HEK293 (cell line): Measurements from ENCODE around the gene VAMP5.
A peak's percentile ranks its signal among the peaks of the same experiment; 100 is the strongest.

ENCODE experiments used
- CTCF ChIA-PET: fragments of 350-600 bp; formaldehyde crosslinking; extraction: SDS; loops from one replicate; lab custom pipeline; 2021; ENCODE audit warnings: antibody characterized with exemption; lab: Yijun Ruan, JAX
- POLR2A ChIA-PET: fragments of 300-600 bp; formaldehyde crosslinking; extraction: SDS; loops from one replicate; lab custom pipeline; 2020; ENCODE audit warnings: antibody characterized with exemption, inconsistent platforms; lab: Yijun Ruan, JAX
- H3K27ac ChIP-seq: fragments of 200-500 bp; sonication (Bioruptor generic); 2 replicates; pipeline ENCODE4 v1.5.1; 2014; ENCODE audit warnings: low read depth, low read length, control low read depth, inconsistent platforms; ENCODE audit errors: extremely low read depth
- H3K36me3 ChIP-seq, 2 experiments: fragments of 200-500 bp in 1 of 2; sonication (Bioruptor generic) in 1 of 2; 1 replicate in 1 of 2; 2 replicates in 1 of 2; pipeline ENCODE4 v1.5.1; 2014 to 2017; ENCODE audit warnings: inconsistent platforms in 2 of 2, low read length in 2 of 2; ENCODE audit not compliant: control insufficient read depth in 2 of 2, insufficient read depth in 1 of 2
- H3K4me1 ChIP-seq: fragments of 200-500 bp; sonication (Bioruptor generic); 2 replicates; pipeline ENCODE4 v1.5.1; 2014; ENCODE audit warnings: mild to moderate bottlenecking, low read length, inconsistent platforms; ENCODE audit not compliant: control insufficient read depth, insufficient read depth
- H3K4me3 ChIP-seq: 2 replicates; pipeline ENCODE4 v1.5.1; 2011; ENCODE audit warnings: low read depth, mild to moderate bottlenecking, control low read depth, low read length, moderate library complexity
- H3K9me3 ChIP-seq: fragments of 200-500 bp; sonication (Bioruptor generic); 2 replicates; pipeline ENCODE4 v1.5.1; 2014; ENCODE audit warnings: low read depth, low read length, inconsistent platforms; ENCODE audit not compliant: control insufficient read depth, insufficient read depth
- GLI4 ChIP-seq: fragments of 450-650 bp; formaldehyde crosslinking; IDR thresholded peaks from 2 replicates; pipeline ENCODE4 v1.5.1; 2016; ENCODE audit warnings: missing biosample characterization, missing genetic modification characterization
- KLF7 ChIP-seq: fragments of 450-650 bp; formaldehyde crosslinking; IDR thresholded peaks from 2 replicates; pipeline ENCODE4 v1.5.1; 2016; ENCODE audit warnings: missing biosample characterization, missing genetic modification characterization, borderline replicate concordance
- OSR2 ChIP-seq: fragments of 450-650 bp; formaldehyde crosslinking; IDR thresholded peaks from 2 replicates; pipeline ENCODE4 v1.5.1; 2016; ENCODE audit warnings: missing biosample characterization, missing genetic modification characterization
- SP7 ChIP-seq: fragments of 450-650 bp; formaldehyde crosslinking; IDR thresholded peaks from 2 replicates; pipeline ENCODE4 v1.5.1; 2016; ENCODE audit warnings: missing biosample characterization, missing genetic modification characterization
- WT1 ChIP-seq: fragments of 450-650 bp; formaldehyde crosslinking; IDR thresholded peaks from 2 replicates; pipeline ENCODE4 v1.5.1; 2016; ENCODE audit warnings: missing biosample characterization, missing genetic modification characterization
- ZNF155 ChIP-seq: fragments of 450-650 bp; formaldehyde crosslinking; IDR thresholded peaks from 2 replicates; pipeline ENCODE4 v1.5.1; 2016; ENCODE audit warnings: missing biosample characterization, missing genetic modification characterization
- ZNF335 ChIP-seq: fragments of 450-650 bp; formaldehyde crosslinking; conservative IDR thresholded peaks from 2 replicates; pipeline ENCODE4 v1.5.1; 2016; ENCODE audit warnings: missing biosample characterization, missing genetic modification characterization
- ZNF416 ChIP-seq: fragments of 450-650 bp; formaldehyde crosslinking; IDR thresholded peaks from 2 replicates; pipeline ENCODE4 v1.5.1; 2016; ENCODE audit warnings: missing biosample characterization, missing genetic modification characterization
- ZNF426 ChIP-seq: fragments of 450-650 bp; formaldehyde crosslinking; IDR thresholded peaks from 2 replicates; pipeline ENCODE4 v1.5.1; 2017; ENCODE audit warnings: missing biosample characterization, missing genetic modification characterization, mild to moderate bottlenecking, inconsistent platforms, moderate library complexity
- ZNF654 ChIP-seq: fragments of 450-650 bp; formaldehyde crosslinking; IDR thresholded peaks from 2 replicates; pipeline ENCODE4 v1.5.1; 2016; ENCODE audit warnings: low read depth, missing biosample characterization, missing genetic modification characterization
- TF ChIP-seq, protein P1 (sequence below): fragments of 450-650 bp; formaldehyde crosslinking; IDR thresholded peaks from 2 replicates; pipeline ENCODE4 v1.5.1; 2016; ENCODE audit warnings: missing biosample characterization, missing genetic modification characterization, borderline replicate concordance
- TF ChIP-seq, protein P2 (sequence below): fragments of 450-650 bp; formaldehyde crosslinking; IDR thresholded peaks from 2 replicates; pipeline ENCODE4 v1.5.1; 2016; ENCODE audit warnings: missing biosample characterization, missing genetic modification characterization
- TF ChIP-seq, protein P3 (sequence below): fragments of 450-650 bp; formaldehyde crosslinking; IDR thresholded peaks from 2 replicates; pipeline ENCODE4 v1.5.1; 2016; ENCODE audit warnings: missing biosample characterization, missing genetic modification characterization
- TF ChIP-seq, protein P4 (sequence below): fragments of 450-650 bp; formaldehyde crosslinking; IDR thresholded peaks from 2 replicates; pipeline ENCODE4 v1.5.1; 2016; ENCODE audit warnings: missing biosample characterization, missing genetic modification characterization
- TF ChIP-seq, protein P5 (sequence below): fragments of 450-650 bp; formaldehyde crosslinking; IDR thresholded peaks from 2 replicates; pipeline ENCODE4 v1.5.1; 2016; ENCODE audit warnings: missing biosample characterization, missing genetic modification characterization

VAMP5 gene

DNA sequence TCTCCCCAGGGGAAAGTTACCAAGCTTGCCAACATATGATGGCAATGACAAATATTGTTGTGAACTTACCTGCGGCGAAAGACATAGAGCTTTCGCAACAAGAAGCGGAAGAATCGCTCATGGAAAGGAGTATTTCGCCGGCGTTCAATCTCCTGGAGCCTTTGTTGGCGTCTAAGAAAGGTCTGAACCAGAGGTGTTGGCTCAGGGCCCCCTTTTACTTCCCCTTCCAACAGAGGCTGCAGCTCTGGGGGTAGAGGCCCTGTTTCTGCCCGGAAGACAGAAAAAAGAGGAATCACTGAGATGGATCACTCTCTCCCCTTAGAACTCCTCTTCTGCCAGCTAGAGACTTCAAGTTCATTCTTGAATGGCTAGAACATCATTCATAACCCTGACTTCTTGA, 33.7 kb upstream of the VAMP5 start (continued):
- TF ChIP-seq GLI4 (tag by site-specific recombination) (no peak), ZNF155 (tag by site-specific recombination) (no peak), OSR2 (no peak)
- TF ChIP-seq, protein P1, sequence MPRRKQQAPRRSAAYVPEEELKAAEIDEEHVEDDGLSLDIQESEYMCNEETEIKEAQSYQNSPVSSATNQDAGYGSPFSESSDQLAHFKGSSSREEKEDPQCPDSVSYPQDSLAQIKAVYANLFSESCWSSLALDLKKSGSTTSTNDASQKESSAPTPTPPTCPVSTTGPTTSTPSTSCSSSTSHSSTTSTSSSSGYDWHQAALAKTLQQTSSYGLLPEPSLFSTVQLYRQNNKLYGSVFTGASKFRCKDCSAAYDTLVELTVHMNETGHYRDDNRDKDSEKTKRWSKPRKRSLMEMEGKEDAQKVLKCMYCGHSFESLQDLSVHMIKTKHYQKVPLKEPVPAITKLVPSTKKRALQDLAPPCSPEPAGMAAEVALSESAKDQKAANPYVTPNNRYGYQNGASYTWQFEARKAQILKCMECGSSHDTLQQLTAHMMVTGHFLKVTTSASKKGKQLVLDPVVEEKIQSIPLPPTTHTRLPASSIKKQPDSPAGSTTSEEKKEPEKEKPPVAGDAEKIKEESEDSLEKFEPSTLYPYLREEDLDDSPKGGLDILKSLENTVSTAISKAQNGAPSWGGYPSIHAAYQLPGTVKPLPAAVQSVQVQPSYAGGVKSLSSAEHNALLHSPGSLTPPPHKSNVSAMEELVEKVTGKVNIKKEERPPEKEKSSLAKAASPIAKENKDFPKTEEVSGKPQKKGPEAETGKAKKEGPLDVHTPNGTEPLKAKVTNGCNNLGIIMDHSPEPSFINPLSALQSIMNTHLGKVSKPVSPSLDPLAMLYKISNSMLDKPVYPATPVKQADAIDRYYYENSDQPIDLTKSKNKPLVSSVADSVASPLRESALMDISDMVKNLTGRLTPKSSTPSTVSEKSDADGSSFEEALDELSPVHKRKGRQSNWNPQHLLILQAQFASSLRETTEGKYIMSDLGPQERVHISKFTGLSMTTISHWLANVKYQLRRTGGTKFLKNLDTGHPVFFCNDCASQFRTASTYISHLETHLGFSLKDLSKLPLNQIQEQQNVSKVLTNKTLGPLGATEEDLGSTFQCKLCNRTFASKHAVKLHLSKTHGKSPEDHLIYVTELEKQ (tag by site-specific recombination) = no peak

DNA sequence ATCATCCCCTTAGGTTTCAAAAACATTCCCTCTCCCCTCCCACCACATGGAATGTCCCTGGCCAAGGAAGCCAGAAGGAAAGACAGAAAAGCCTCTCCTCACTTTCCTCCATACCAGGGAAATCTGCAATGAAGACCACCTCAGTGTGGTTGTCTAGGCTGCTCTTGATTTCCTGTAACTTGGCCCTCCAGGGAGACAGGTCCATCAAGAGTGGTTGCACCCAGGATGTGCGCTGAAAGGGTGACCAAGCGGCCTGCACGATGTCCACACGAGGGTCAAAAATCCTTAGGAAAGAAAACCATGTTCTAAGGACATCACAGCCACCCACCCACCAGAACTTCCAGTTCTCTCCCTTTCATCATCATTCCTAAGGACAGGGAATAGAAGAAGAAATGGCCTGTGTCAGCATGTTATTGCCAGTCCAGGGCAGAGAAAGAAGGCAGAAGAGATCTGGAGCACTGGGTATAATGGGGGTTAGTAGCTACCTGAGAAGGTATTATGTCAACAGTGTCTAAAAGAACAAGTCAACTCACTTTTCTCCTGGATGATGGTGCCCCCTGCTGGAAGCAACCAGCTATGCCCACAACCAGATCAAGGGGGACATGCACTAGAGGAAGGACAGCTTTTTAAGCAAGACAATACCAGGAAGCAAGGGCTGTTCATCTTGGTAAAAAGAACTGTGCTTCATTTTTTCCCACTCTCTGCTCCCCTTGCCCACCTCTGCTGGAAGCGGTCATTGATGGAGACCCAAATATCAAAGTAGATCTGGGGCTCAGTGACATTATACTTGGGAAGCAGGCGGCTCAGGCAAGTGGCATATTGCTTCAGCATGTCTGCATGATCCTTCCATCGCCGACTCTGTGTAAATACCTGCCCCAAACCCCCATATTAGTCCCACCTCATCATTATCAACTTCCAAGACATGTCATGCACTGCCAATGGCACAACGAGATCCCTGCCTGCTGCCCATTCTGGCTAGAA, 32.2 kb upstream of the VAMP5 start:
- Histone ChIP-seq H3K36me3 (peaks cover 32 to 93% of the 10 kb centered on the region in 2 experiments), H3K4me1 (no peaks in the 10 kb centered on the region), H3K27ac (no peak overlapping the region), H3K9me3 (no peaks in the 10 kb centered on the region), H3K4me3 (no peak overlapping the region)
- POLR2A ChIA-PET = interaction anchor here (0.6 to 12.3 kb wide), 13 partner anchors 9 to 251 kb away, joined by 3 to 106 read pairs (median 4); partner anchors contain the start of genes C2orf68, ELMOD3, GGCX and MAT2A
- peak; percentile 78 for TF ChIP-seq ZNF654 (tag by site-specific recombination)
- TF ChIP-seq, protein P2, sequence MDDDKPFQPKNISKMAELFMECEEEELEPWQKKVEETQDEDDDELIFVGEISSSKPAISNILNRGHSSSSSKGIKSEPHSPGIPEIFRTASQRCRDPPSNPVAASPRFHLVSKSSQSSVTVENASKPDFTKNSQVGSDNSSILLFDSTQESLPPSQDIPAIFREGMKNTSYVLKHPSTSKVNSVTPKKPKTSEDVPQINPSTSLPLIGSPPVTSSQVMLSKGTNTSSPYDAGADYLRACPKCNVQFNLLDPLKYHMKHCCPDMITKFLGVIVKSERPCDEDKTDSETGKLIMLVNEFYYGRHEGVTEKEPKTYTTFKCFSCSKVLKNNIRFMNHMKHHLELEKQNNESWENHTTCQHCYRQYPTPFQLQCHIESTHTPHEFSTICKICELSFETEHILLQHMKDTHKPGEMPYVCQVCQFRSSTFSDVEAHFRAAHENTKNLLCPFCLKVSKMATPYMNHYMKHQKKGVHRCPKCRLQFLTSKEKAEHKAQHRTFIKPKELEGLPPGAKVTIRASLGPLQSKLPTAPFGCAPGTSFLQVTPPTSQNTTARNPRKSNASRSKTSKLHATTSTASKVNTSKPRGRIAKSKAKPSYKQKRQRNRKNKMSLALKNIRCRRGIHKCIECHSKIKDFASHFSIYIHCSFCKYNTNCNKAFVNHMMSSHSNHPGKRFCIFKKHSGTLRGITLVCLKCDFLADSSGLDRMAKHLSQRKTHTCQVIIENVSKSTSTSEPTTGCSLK (tag by site-specific recombination) = no peak
- TF ChIP-seq, protein P3, sequence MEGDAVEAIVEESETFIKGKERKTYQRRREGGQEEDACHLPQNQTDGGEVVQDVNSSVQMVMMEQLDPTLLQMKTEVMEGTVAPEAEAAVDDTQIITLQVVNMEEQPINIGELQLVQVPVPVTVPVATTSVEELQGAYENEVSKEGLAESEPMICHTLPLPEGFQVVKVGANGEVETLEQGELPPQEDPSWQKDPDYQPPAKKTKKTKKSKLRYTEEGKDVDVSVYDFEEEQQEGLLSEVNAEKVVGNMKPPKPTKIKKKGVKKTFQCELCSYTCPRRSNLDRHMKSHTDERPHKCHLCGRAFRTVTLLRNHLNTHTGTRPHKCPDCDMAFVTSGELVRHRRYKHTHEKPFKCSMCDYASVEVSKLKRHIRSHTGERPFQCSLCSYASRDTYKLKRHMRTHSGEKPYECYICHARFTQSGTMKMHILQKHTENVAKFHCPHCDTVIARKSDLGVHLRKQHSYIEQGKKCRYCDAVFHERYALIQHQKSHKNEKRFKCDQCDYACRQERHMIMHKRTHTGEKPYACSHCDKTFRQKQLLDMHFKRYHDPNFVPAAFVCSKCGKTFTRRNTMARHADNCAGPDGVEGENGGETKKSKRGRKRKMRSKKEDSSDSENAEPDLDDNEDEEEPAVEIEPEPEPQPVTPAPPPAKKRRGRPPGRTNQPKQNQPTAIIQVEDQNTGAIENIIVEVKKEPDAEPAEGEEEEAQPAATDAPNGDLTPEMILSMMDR (tag by site-specific recombination) = peak; percentile 69
- CTCF ChIA-PET = interaction anchor here (0.6 to 9.8 kb wide), 30 partner anchors 8 to 485 kb away, joined by 3 to 144 read pairs (median 4); partner anchors contain the start of genes CAPG, ELMOD3, MAT2A and RETSAT

DNA sequence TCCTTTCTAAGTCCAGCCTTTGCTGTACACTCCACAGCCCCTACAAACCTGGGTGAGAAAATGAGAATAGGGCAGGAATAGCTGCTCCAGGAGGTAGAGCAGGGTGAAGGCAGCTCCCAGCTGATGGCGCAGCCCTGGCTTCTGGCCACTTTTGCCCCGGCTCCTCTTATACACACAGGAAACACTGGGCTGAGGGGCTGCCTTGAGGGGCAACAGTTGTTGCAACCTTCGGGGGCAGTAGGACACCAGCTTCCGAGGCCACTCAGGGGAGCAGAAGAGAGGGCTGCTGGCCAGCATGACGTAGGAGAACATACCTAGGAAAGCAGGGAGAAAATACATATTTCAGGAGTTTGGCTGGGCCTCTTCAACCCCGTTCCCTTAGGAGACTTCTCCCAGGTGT, 31.0 kb upstream of the VAMP5 start:
- Histone ChIP-seq H3K36me3 (peaks cover 36 to 92% of the 10 kb centered on the region in 2 experiments), H3K27ac (no peak overlapping the region), H3K4me3 (no peak overlapping the region), H3K4me1 (no peaks in the 10 kb centered on the region), H3K9me3 (no peaks in the 10 kb centered on the region)
- ChIA-PET POLR2A (interaction anchor here (0.6 to 12.3 kb wide), 4 partner anchors 8 to 217 kb away, joined by 4 to 106 read pairs (median 10); partner anchors contain the start of genes ELMOD3, GGCX, MAT2A and RETSAT), CTCF (interaction anchor here (0.5 to 9.8 kb wide), 9 partner anchors 17 to 511 kb away, joined by 3 to 144 read pairs (median 4); partner anchors contain the start of gene SH2D6)
- TF ChIP-seq ZNF426 (tag by site-specific recombination) (no peak), SP7 (tag by site-specific recombination) (no peak), ZNF335 (tag by site-specific recombination) (no peak), WT1 (tag by site-specific recombination) (no peak), ZNF416 (no peak), KLF7 (no peak)
- TF ChIP-seq, protein P4, sequence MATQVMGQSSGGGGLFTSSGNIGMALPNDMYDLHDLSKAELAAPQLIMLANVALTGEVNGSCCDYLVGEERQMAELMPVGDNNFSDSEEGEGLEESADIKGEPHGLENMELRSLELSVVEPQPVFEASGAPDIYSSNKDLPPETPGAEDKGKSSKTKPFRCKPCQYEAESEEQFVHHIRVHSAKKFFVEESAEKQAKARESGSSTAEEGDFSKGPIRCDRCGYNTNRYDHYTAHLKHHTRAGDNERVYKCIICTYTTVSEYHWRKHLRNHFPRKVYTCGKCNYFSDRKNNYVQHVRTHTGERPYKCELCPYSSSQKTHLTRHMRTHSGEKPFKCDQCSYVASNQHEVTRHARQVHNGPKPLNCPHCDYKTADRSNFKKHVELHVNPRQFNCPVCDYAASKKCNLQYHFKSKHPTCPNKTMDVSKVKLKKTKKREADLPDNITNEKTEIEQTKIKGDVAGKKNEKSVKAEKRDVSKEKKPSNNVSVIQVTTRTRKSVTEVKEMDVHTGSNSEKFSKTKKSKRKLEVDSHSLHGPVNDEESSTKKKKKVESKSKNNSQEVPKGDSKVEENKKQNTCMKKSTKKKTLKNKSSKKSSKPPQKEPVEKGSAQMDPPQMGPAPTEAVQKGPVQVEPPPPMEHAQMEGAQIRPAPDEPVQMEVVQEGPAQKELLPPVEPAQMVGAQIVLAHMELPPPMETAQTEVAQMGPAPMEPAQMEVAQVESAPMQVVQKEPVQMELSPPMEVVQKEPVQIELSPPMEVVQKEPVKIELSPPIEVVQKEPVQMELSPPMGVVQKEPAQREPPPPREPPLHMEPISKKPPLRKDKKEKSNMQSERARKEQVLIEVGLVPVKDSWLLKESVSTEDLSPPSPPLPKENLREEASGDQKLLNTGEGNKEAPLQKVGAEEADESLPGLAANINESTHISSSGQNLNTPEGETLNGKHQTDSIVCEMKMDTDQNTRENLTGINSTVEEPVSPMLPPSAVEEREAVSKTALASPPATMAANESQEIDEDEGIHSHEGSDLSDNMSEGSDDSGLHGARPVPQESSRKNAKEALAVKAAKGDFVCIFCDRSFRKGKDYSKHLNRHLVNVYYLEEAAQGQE (tag by site-specific recombination) = no peak
- TF ChIP-seq, protein P5, sequence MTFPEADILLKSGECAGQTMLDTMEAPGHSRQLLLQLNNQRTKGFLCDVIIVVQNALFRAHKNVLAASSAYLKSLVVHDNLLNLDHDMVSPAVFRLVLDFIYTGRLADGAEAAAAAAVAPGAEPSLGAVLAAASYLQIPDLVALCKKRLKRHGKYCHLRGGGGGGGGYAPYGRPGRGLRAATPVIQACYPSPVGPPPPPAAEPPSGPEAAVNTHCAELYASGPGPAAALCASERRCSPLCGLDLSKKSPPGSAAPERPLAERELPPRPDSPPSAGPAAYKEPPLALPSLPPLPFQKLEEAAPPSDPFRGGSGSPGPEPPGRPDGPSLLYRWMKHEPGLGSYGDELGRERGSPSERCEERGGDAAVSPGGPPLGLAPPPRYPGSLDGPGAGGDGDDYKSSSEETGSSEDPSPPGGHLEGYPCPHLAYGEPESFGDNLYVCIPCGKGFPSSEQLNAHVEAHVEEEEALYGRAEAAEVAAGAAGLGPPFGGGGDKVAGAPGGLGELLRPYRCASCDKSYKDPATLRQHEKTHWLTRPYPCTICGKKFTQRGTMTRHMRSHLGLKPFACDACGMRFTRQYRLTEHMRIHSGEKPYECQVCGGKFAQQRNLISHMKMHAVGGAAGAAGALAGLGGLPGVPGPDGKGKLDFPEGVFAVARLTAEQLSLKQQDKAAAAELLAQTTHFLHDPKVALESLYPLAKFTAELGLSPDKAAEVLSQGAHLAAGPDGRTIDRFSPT (tag by site-specific recombination) = no peak
